CD8-positive, alpha-beta memory T cell (primary cell): Measurements from ENCODE around the gene TNNI3K. TPM values are rescaled to one million over a fixed set of nuclear protein-coding genes. Genes with fewer than 3 reads are reported as not detected.

Source experiments
- CTCF ChIA-PET: fragments of 350-600 bp; sonication (Branson Sonifier 250); formaldehyde crosslinking; loops from one replicate; lab custom pipeline; 2021; ENCODE audit warnings: antibody characterized with exemption; lab: Charles Lee
- POLR2A ChIA-PET: fragments of 350-600 bp; sonication (Branson Sonifier 250); formaldehyde crosslinking; loops from one replicate; lab custom pipeline; 2021; ENCODE audit warnings: antibody characterized with exemption; lab: Charles Lee
- DNase-seq, 5 donors: peaks; one replicate each; pipeline versions ENCODE4 v3.0.0 to v3.0.0-alpha.2; 2020 to 2022; ENCODE audit warnings: mixed read lengths in 1 of 5
- H3K27ac ChIP-seq: one replicate; pipeline ENCODE4 v1.7.0; 2013; ENCODE audit warnings: low read depth, mild to moderate bottlenecking, low read length, moderate library complexity
- H3K27me3 ChIP-seq: 2 replicates; pipeline ENCODE4 v1.7.0; 2013; ENCODE audit warnings: low read length, mild to moderate bottlenecking; ENCODE audit not compliant: insufficient read depth, poor library complexity, severe bottlenecking
- H3K36me3 ChIP-seq: 2 replicates; pipeline ENCODE4 v1.7.0; 2013; ENCODE audit warnings: mild to moderate bottlenecking, low read length, moderate library complexity; ENCODE audit not compliant: insufficient read depth
- H3K4me1 ChIP-seq: 2 replicates; pipeline ENCODE4 v1.7.0; 2013; ENCODE audit warnings: mild to moderate bottlenecking, low read length, moderate library complexity; ENCODE audit not compliant: insufficient read depth
- H3K4me3 ChIP-seq: 2 replicates; pipeline ENCODE4 v1.7.0; 2013; ENCODE audit warnings: mild to moderate bottlenecking, low read length
- H3K9me3 ChIP-seq: 2 replicates; pipeline ENCODE4 v1.7.0; 2013; ENCODE audit warnings: mild to moderate bottlenecking, low read length
- H3K27ac Mint-ChIP-seq, 8 donors: one replicate each; pipeline ENCODE4 v1.8.0; 2020 to 2021; ENCODE audit warnings: mixed read lengths in 8 of 8, mild to moderate bottlenecking in 6 of 8, inconsistent platforms in 3 of 8, moderate library complexity in 3 of 8
- H3K27me3 Mint-ChIP-seq, 2 donors: one replicate each; pipeline ENCODE4 v1.8.0; 2020 to 2021; ENCODE audit warnings: mixed read lengths in 2 of 2, mild to moderate bottlenecking in 1 of 2, moderate library complexity in 1 of 2
- H3K36me3 Mint-ChIP-seq, 3 donors: one replicate each; pipeline ENCODE4 v1.8.0; 2020 to 2021; ENCODE audit warnings: mixed read lengths in 3 of 3, inconsistent platforms in 1 of 3, mild to moderate bottlenecking in 1 of 3
- H3K4me1 Mint-ChIP-seq, 3 donors: one replicate each; pipeline ENCODE4 v1.8.0; 2020 to 2021; ENCODE audit warnings: mixed read lengths in 3 of 3, inconsistent platforms in 1 of 3, mild to moderate bottlenecking in 1 of 3
- H3K4me3 Mint-ChIP-seq, 7 donors: one replicate each; pipeline ENCODE4 v1.8.0; 2020 to 2021; ENCODE audit warnings: mixed read lengths in 7 of 7, mild to moderate bottlenecking in 6 of 7, moderate library complexity in 4 of 7, inconsistent platforms in 2 of 7
- H3K9me3 Mint-ChIP-seq, 5 donors: one replicate each; pipeline ENCODE4 v1.8.0; 2020 to 2022; ENCODE audit warnings: mixed read lengths in 5 of 5, mild to moderate bottlenecking in 3 of 5, moderate library complexity in 2 of 5, inconsistent platforms in 1 of 5
- polyA plus RNA-seq: library from polyadenylated mRNA; unstranded; fragments of 300-500 nt; fragmentation: Illumina TruSeq; gene quantifications from one replicate; pipeline ENCODE4 v1.2.3, GENCODE V29; 2021
- total RNA-seq, 2 experiments: library from RNA; stranded (reverse); gene quantifications; one replicate each; pipeline ENCODE4 v1.2.3, GENCODE V29; 2021

TNNI3K gene
- total and polyA plus RNA-seq, 3 experiments from 2014 or later = 0.38 TPM; not detected in 2

DNA sequence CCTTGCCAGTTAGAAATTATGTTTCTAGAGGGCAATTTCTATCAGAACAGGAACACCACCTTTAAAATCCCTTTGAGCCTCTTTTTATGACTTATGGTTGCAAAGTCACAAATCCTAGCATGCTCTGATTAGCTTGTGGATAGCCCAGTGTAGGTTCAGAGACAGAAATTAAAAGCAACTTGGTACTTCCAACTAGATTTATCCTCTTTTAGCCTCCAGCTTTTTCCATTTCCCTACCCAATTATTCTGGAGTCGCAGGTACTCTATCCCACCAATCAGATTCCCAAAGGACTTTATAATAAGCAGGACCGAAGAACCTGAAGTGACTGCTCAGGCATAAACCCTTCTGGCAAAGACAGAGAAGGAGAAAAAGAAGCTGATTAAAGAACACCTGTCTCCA, 310.6 kb downstream of the TNNI3K start:
- no peak overlapping the region for H3K27ac Mint-ChIP-seq
- Histone ChIP-seq H3K4me1 (no peaks in the 10 kb centered on the region), H3K36me3 (no peaks in the 10 kb centered on the region), H3K27ac (no peak overlapping the region), H3K9me3 (no peaks in the 10 kb centered on the region), H3K27me3 (no peaks in the 10 kb centered on the region), H3K4me3 (no peak overlapping the region)
- H3K9me3 Mint-ChIP-seq = peaks cover 0 to 2% (median 0%) of the 10 kb centered on the region in 5 donors
- no peaks in the 10 kb centered on the region for H3K4me1 Mint-ChIP-seq
- CTCF ChIA-PET = interaction anchor here (0.6 kb wide), 1 partner anchor 41 kb away, joined by 4 read pairs; no protein-coding TSS in a partner anchor
- H3K27me3 Mint-ChIP-seq = peaks cover 2 to 6% of the 10 kb centered on the region in 2 donors
- no peaks in the 10 kb centered on the region for H3K36me3 Mint-ChIP-seq
- POLR2A ChIA-PET = no interaction called here
- DNase-seq = no peak
- H3K4me3 Mint-ChIP-seq = no peak overlapping the region

- ChIA-PET POLR2A (no interaction called here), CTCF (no interaction called here)
- H3K27ac ChIP-seq = no peak overlapping the region
- H3K9me3 ChIP-seq = no peaks in the 10 kb centered on the region
- Mint-ChIP-seq H3K36me3 (no peaks in the 10 kb centered on the region), H3K9me3 (peaks cover 0 to 2% (median 0%) of the 10 kb centered on the region in 5 donors), H3K4me1 (no peaks in the 10 kb centered on the region), H3K4me3 (no peak overlapping the region), H3K27ac (no peak overlapping the region), H3K27me3 (peaks cover 0 to 10% of the 10 kb centered on the region in 2 donors)
- no peak overlapping the region for H3K4me3 ChIP-seq
- H3K36me3 ChIP-seq = no peaks in the 10 kb centered on the region
- H3K4me1 ChIP-seq = no peaks in the 10 kb centered on the region
- H3K27me3 ChIP-seq = no peaks in the 10 kb centered on the region
- no peak for DNase-seq
These were observed 314.0 kb downstream of the TNNI3K start for GRCh38 chr1:74548961-74549750.

GRCh38 chr1:74549932-74550331, 314.7 kb downstream of the TNNI3K start:
- Mint-ChIP-seq H3K4me3 (no peak overlapping the region), H3K27ac (no peak overlapping the region), H3K4me1 (no peaks in the 10 kb centered on the region), H3K36me3 (no peaks in the 10 kb centered on the region), H3K27me3 (peaks cover 2 to 12% of the 10 kb centered on the region in 2 donors), H3K9me3 (peaks cover 0 to 2% (median 0%) of the 10 kb centered on the region in 5 donors)
- Histone ChIP-seq H3K27me3 (no peaks in the 10 kb centered on the region), H3K4me1 (no peaks in the 10 kb centered on the region), H3K9me3 (no peaks in the 10 kb centered on the region), H3K36me3 (no peaks in the 10 kb centered on the region), H3K27ac (no peak overlapping the region), H3K4me3 (no peak overlapping the region)
- ChIA-PET CTCF (no interaction called here), POLR2A (no interaction called here)
- DNase-seq = no peak

DNA sequence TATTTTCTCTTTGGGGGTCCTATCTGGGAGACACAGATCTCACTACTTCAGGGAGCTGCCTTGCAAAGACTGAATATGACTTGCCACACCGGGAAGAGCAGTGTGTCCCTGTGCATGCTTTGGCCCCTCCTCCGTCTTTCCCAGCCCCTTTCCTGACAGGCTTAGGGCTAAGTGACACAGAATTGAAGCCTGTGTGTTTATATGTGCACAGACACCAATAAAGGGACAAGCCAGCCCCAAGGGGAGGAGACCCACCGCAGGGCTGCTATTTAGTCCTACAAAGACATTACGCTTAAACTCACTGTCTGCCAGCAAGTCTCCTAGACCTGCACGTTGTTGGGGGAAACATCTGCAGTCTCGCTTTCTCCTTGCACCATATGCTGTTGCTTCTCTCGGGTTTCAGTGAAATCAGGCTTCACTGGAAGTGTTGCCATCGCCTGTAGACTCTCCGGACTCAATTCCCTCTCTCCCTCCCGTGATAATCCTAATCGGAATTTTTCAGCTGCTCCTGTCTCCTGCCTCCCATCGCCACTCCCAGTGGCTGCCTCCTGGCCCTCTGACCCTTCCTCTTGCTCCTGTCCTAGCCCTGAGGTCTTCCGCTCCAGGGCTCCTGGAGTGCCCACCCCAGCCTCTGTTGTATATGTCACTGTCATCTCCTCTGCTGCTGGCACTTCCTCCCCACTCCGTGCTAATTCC, 335.8 kb downstream of the TNNI3K start:
- no peak overlapping the region for H3K27ac Mint-ChIP-seq
- Histone ChIP-seq H3K4me1 (no peaks in the 10 kb centered on the region), H3K27me3 (no peaks in the 10 kb centered on the region), H3K9me3 (no peaks in the 10 kb centered on the region), H3K4me3 (no peak overlapping the region), H3K27ac (no peak overlapping the region), H3K36me3 (no peaks in the 10 kb centered on the region)
- DNase-seq = no peak
- no peaks in the 10 kb centered on the region for H3K4me1 Mint-ChIP-seq
- ChIA-PET CTCF (no interaction called here), POLR2A (no interaction called here)
- no peak overlapping the region for H3K4me3 Mint-ChIP-seq
- H3K36me3 Mint-ChIP-seq = no peaks in the 10 kb centered on the region
- no peaks in the 10 kb centered on the region for H3K27me3 Mint-ChIP-seq
- no peaks in the 10 kb centered on the region for H3K9me3 Mint-ChIP-seq

DNA sequence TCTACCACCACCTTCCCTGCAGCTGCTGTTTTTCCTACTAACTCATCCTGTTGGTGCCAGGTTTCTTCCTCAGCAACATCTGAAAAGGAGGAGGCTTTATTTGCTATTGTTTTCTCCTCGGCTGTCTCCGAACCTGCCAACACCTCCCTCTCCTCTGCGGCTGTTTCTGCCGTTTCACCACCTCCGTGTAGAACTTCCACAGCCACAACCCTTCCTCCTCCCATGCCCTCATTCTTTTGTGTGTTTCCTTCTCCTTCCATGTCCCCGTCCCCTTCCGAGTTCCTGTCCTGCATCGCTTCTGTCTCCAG, 336.3 kb downstream of the TNNI3K start:
- Mint-ChIP-seq H3K4me3 (no peak overlapping the region), H3K27me3 (no peaks in the 10 kb centered on the region), H3K9me3 (no peaks in the 10 kb centered on the region), H3K4me1 (no peaks in the 10 kb centered on the region), H3K27ac (no peak overlapping the region), H3K36me3 (no peaks in the 10 kb centered on the region)
- H3K9me3 ChIP-seq = no peaks in the 10 kb centered on the region
- H3K4me3 ChIP-seq = no peak overlapping the region
- DNase-seq = no peak
- H3K27me3 ChIP-seq = no peaks in the 10 kb centered on the region
- no peak overlapping the region for H3K27ac ChIP-seq
- no peaks in the 10 kb centered on the region for H3K36me3 ChIP-seq
- no peaks in the 10 kb centered on the region for H3K4me1 ChIP-seq
- POLR2A ChIA-PET = no interaction called here
- CTCF ChIA-PET = no interaction called here

- Histone ChIP-seq H3K9me3 (no peaks in the 10 kb centered on the region), H3K27me3 (no peaks in the 10 kb centered on the region), H3K27ac (no peak overlapping the region), H3K4me1 (no peaks in the 10 kb centered on the region), H3K4me3 (no peak overlapping the region), H3K36me3 (no peaks in the 10 kb centered on the region)
- DNase-seq = no peak
- no peak overlapping the region for H3K4me3 Mint-ChIP-seq
- H3K27ac Mint-ChIP-seq = no peak overlapping the region
- ChIA-PET POLR2A (no interaction called here), CTCF (no interaction called here)
- H3K27me3 Mint-ChIP-seq = no peaks in the 10 kb centered on the region
- no peaks in the 10 kb centered on the region for H3K4me1 Mint-ChIP-seq
- no peaks in the 10 kb centered on the region for H3K9me3 Mint-ChIP-seq
- no peaks in the 10 kb centered on the region for H3K36me3 Mint-ChIP-seq
These were observed 336.7 kb downstream of the TNNI3K start for GRCh38 chr1:74571891-74572290.

DNA sequence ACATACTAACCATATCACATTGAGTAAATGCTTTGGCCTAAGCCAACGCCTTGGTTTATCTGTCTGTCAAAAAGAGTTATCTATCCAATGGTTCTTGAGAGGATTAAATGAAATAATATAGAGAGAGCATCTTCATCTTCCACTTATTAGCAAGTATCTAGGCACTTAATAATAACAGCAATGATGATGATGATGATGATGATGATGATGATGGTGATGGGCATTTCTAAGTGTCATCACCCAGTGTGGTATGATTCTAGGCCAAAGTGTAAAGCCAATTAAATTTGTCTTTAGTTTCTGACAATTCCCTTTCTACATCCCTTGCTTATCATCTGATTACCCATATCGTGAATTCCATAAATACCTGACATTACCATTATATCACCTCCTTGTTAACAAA, 342.9 kb downstream of the TNNI3K start:
- H3K9me3 ChIP-seq = no peaks in the 10 kb centered on the region
- H3K4me3 Mint-ChIP-seq = no peak overlapping the region
- no peaks in the 10 kb centered on the region for H3K27me3 ChIP-seq
- no peaks in the 10 kb centered on the region for H3K4me1 ChIP-seq
- no peaks in the 10 kb centered on the region for H3K9me3 Mint-ChIP-seq
- no peak overlapping the region for H3K27ac Mint-ChIP-seq
- H3K27ac ChIP-seq = no peak overlapping the region
- no peaks in the 10 kb centered on the region for H3K36me3 Mint-ChIP-seq
- CTCF ChIA-PET = no interaction called here
- POLR2A ChIA-PET = no interaction called here
- H3K4me3 ChIP-seq = no peak overlapping the region
- H3K4me1 Mint-ChIP-seq = peaks cover 0 to 5% (median 2%) of the 10 kb centered on the region in 3 donors
- no peaks in the 10 kb centered on the region for H3K36me3 ChIP-seq
- no peak for DNase-seq
- H3K27me3 Mint-ChIP-seq = no peaks in the 10 kb centered on the region

DNA sequence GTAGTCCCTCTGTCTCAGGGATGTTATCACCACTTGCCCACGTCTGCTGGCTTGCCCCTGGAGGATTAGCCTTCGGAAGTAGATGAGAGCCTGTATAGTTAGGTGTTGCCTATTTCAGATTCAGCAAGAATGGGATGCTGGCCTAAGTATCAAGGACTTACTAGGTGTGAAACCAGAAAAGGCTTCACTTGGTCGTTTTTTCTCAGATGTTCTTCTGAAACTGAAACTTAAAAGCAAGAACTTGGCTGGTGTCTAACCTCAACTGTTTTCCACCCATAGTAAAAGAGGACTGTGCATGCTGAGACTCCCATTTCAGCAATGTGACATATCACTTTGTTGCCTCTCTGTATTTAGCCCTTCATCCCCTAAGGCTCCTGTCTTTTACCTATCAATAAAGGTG, 344.2 kb downstream of the TNNI3K start:
- Histone ChIP-seq H3K36me3 (no peaks in the 10 kb centered on the region), H3K4me1 (no peaks in the 10 kb centered on the region), H3K9me3 (no peaks in the 10 kb centered on the region), H3K27me3 (no peaks in the 10 kb centered on the region), H3K27ac (no peak overlapping the region), H3K4me3 (no peak overlapping the region)
- Mint-ChIP-seq H3K4me1 (peaks cover 0 to 5% (median 2%) of the 10 kb centered on the region in 3 donors), H3K36me3 (no peaks in the 10 kb centered on the region), H3K27me3 (no peaks in the 10 kb centered on the region), H3K27ac (no peak overlapping the region), H3K9me3 (no peaks in the 10 kb centered on the region), H3K4me3 (peak overlapping the region in 2 of 7 donors; percentile 17 to 22)
- ChIA-PET POLR2A (no interaction called here), CTCF (no interaction called here)
- no peak for DNase-seq
